GM12878 (cell line): ENCODE data around the gene SHC3. TPM values are rescaled to one million over a fixed set of nuclear protein-coding genes. Genes with fewer than 3 reads are reported as not detected.

Source experiments
- ATAC-seq: fragments of 200-7000 bp; cut with Tn5 transposase; 3 replicates; pipeline ENCODE4 v1.9.1; 2020; ENCODE audit warnings: mild to moderate bottlenecking, moderate library complexity
- BruUV-seq: library from RNA; stranded (reverse); fragments of 400-500 nt; replicated peaks from 2 replicates; lab custom pipeline; 2021; lab: Mats Ljungman, UMichigan
- CTCF ChIA-PET: fragments of 300-600 bp; sonication (Branson Sonifier 250); formaldehyde crosslinking; extraction: SDS; loops from one replicate; lab custom pipeline; 2021; ENCODE audit warnings: inconsistent platforms; lab: Yijun Ruan, JAX
- POLR2A ChIA-PET: fragments of 350-600 bp; formaldehyde crosslinking; extraction: SDS; loops from one replicate; lab custom pipeline; 2021; ENCODE audit warnings: inconsistent platforms; lab: Charles Lee
- RAD21 ChIA-PET: fragments of 300-600 bp; sonication (Branson Sonifier 250); formaldehyde crosslinking; loops from one replicate; lab custom pipeline; 2023; ENCODE audit warnings: antibody characterized with exemption; ENCODE audit not compliant: unreplicated experiment; lab: Charles Lee
- SMC1A ChIA-PET: fragments of 300-600 bp; sonication (Branson Sonifier 250); formaldehyde crosslinking; loops from one replicate; lab custom pipeline; 2023; ENCODE audit not compliant: unreplicated experiment, uncharacterized antibody; lab: Charles Lee
- DNase-seq: peaks from one replicate; pipeline ENCODE4 v3.0.0-alpha.2; 2011; ENCODE audit warnings: low read depth, low spot score
- FAIRE-seq: peaks from 3 replicates; lab custom pipeline; 2011; peaks lifted over from hg19 to GRCh38; lab: Jason Lieb, UNC
- H2AFZ ChIP-seq: 2 replicates; pipeline ENCODE4 v1.6.0; 2011; ENCODE audit warnings: low read depth, low read length, control low read depth; ENCODE audit not compliant: control insufficient read depth
- H3K27ac ChIP-seq: 2 replicates; pipeline ENCODE4 v1.5.1; 2011; ENCODE audit warnings: control low read depth; ENCODE audit not compliant: control insufficient read depth, insufficient read depth
- H3K27me3 ChIP-seq, 2 experiments: replicated peaks in 1 of 2; 2 replicates each; pipeline versions ENCODE4 v1.6.0 to v1.6.1; 2011; ENCODE audit warnings: low read length in 1 of 2; ENCODE audit not compliant: control insufficient read depth in 2 of 2, insufficient read depth in 2 of 2
- H3K36me3 ChIP-seq, 2 experiments: 2 replicates each; pipeline ENCODE4 v1.5.1; 2011; ENCODE audit warnings: low read length in 1 of 2; ENCODE audit not compliant: control insufficient read depth in 2 of 2, insufficient read depth in 2 of 2
- H3K4me1 ChIP-seq: 2 replicates; pipeline ENCODE4 v1.6.1; 2011; ENCODE audit warnings: mild to moderate bottlenecking, low read length, moderate library complexity, mixed read lengths; ENCODE audit not compliant: control insufficient read depth, insufficient read depth
- H3K4me2 ChIP-seq: 2 replicates; pipeline ENCODE4 v1.6.0; 2011; ENCODE audit warnings: control low read depth; ENCODE audit not compliant: control insufficient read depth, insufficient read depth
- H3K4me3 ChIP-seq: fragments of 200-600 bp; sonication (generic); 2 replicates; pipeline ENCODE4 v1.5.1; 2016
- H3K79me2 ChIP-seq: 2 replicates; pipeline ENCODE4 v1.6.0; 2011; ENCODE audit warnings: low read length; ENCODE audit not compliant: control insufficient read depth, insufficient read depth
- H3K9ac ChIP-seq: 2 replicates; pipeline ENCODE4 v1.8.0; 2011; ENCODE audit warnings: low read length, control low read depth, mixed read lengths; ENCODE audit not compliant: control insufficient read depth, insufficient read depth
- H3K9me3 ChIP-seq: replicated peaks from 3 replicates; pipeline ENCODE4 v1.5.1; 2011; ENCODE audit warnings: mild to moderate bottlenecking, low read length; ENCODE audit not compliant: control insufficient read depth, insufficient read depth
- H4K20me1 ChIP-seq: 2 replicates; pipeline ENCODE4 v1.6.0; 2011; ENCODE audit not compliant: control insufficient read depth, insufficient read depth
- GABPA ChIP-seq: IDR thresholded peaks from 2 replicates; pipeline ENCODE4 v1.6.1; 2014; ENCODE audit warnings: antibody characterized with exemption, low read depth, mild to moderate bottlenecking, inconsistent platforms
- LARP7 ChIP-seq: fragments of 450-650 bp; IDR thresholded peaks from 2 replicates; pipeline ENCODE4 v1.6.1; 2017; ENCODE audit warnings: mild to moderate bottlenecking
- YBX1 ChIP-seq: fragments of 450-650 bp; IDR thresholded peaks from 2 replicates; pipeline ENCODE4 v1.6.1; 2016; ENCODE audit warnings: antibody characterized with exemption
- WGBS: methylation state at CpG from one replicate; pipeline ENCODE4 v1.1.6; 2016; ENCODE audit warnings: low lambda C conversion rate; ENCODE audit not compliant: insufficient replicate concordance, insufficient coverage; ENCODE audit errors: missing lambda C conversion rate; 5-methylcytosine and 5-hydroxymethylcytosine counted together
- in situ Hi-C: fragments of 300-500 bp; cut with MboI; formaldehyde crosslinking; loops from 9 replicates; pipeline ENCODE4 v1.14.3; 2018; ENCODE audit warnings: mixed read lengths
- intact Hi-C: fragments of 100-400 bp; cut with micrococcal nuclease; formaldehyde crosslinking; loops from one replicate; pipeline ENCODE4 v1.14.2; 2022; ENCODE audit not compliant: unreplicated experiment
- polyA plus RNA-seq, 11 experiments: library from polyadenylated mRNA; depleted of rRNA in 4 of 11; unstranded in 6 of 11; stranded (reverse) in 5 of 11; fragments of >200 nt; fragmentation: Nextera tagmentation in 4 of 11; fragmentation: Illumina TruSeq in 1 of 11; extraction: Ambion mirVana in 4 of 11; extraction: Trizol in 1 of 11; gene quantifications; 1 replicate in 1 of 11; 2 replicates in 10 of 11; pipeline versions ENCODE4 v1.2.1 to v1.2.3, GENCODE V29; 2011 to 2016; ENCODE audit warnings: inconsistent platforms in 2 of 11, missing spikeins in 2 of 11, low read depth in 1 of 11
- total RNA-seq, 4 experiments: library from RNA; depleted of rRNA in 3 of 4; stranded (reverse); fragments of >200 nt in 3 of 4; fragmentation: Illumina TruSeq in 1 of 4; extraction: Trizol in 1 of 4; gene quantifications; 2 replicates each; pipeline versions ENCODE4 v1.2.1 to v1.2.3, GENCODE V29; 2013 to 2021
- TF ChIP-seq, protein P1 (sequence below): fragments of 450-650 bp; conservative IDR thresholded peaks from 2 replicates; pipeline ENCODE4 v1.6.1; 2017; ENCODE audit warnings: mild to moderate bottlenecking, moderate library complexity

Gene SHC3
- total and polyA plus RNA-seq, 10 of the 15 experiments (the other 5 are each of a cell fraction or from before 2014, with no cell fraction given) = 0.01 to 0.06 TPM; not detected in 8

DNA sequence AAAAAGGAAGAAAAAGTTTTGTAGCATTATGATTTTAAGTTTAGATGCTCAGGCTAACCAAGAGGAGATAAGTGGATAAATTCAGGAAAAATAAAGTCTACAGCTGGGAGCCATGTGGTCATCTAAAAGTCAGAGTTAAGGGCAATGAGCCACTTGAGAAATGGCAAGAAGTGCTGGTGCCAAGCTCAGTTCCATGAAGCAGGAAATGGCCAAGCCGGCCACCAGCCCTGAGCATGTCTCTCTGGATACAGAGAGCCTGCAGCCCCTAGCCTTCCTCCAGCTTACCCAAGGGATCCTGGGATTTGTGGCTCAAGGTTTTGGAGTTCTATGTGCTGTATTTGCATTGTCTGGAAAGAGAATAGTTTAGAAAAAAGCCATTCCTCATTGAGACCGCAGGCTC lies 199.6 kb downstream of the SHC3 start (continued):
- TF ChIP-seq, protein P1, sequence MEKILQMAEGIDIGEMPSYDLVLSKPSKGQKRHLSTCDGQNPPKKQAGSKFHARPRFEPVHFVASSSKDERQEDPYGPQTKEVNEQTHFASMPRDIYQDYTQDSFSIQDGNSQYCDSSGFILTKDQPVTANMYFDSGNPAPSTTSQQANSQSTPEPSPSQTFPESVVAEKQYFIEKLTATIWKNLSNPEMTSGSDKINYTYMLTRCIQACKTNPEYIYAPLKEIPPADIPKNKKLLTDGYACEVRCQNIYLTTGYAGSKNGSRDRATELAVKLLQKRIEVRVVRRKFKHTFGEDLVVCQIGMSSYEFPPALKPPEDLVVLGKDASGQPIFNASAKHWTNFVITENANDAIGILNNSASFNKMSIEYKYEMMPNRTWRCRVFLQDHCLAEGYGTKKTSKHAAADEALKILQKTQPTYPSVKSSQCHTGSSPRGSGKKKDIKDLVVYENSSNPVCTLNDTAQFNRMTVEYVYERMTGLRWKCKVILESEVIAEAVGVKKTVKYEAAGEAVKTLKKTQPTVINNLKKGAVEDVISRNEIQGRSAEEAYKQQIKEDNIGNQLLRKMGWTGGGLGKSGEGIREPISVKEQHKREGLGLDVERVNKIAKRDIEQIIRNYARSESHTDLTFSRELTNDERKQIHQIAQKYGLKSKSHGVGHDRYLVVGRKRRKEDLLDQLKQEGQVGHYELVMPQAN = no peak

DNA sequence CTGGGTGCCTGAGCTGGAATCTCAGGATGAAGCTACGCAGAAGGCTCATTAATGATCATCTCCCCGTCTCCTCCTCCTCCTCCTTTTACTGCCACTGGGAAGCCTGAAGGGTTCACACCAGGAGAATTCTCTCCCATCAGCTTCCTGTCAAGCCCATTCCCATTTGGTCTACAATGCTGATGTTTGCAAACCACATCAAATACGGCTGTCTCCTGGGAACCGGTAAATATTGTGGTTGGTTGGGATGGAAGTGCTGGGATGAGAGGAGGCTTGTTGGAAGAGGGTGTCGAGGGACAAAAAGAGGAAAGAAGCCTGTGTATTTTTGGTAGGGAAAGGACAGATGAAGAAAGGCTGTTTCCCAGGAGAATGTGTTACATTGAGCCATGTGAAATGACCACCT lies 200.6 kb downstream of the SHC3 start:
- ChIA-PET CTCF (no interaction called here), SMC1A (no interaction called here), POLR2A (no interaction called here), RAD21 (no interaction called here)
- Histone ChIP-seq H3K27me3 (no peaks in the 10 kb centered on the region; a peak in 1 of 4 replicates), H3K9me3 (no peaks in the 10 kb centered on the region), H3K36me3 (no peaks in the 10 kb centered on the region), H3K27ac (no peak overlapping the region), H3K4me3 (no peak overlapping the region), H2AFZ (no peak overlapping the region), H3K4me2 (no peak overlapping the region), H4K20me1 (no peaks in the 10 kb centered on the region), H3K79me2 (no peaks in the 10 kb centered on the region), H3K4me1 (no peaks in the 10 kb centered on the region), H3K9ac (no peak overlapping the region)
- DNase-seq (no peak), ATAC-seq (no peak), FAIRE-seq (no peak)
- in situ Hi-C loops (no loop called here), intact Hi-C loops (no loop called here)
- TF ChIP-seq YBX1 (no peak), GABPA (no peak), LARP7 (no peak)
- TF ChIP-seq, protein P1 = no peak
- 19% methylated on average over 5 of the region's 5 CpGs for WGBS
- no TSS peak for BruUV-seq
